ENCODE data around the gene CLTCL1.

DNA sequence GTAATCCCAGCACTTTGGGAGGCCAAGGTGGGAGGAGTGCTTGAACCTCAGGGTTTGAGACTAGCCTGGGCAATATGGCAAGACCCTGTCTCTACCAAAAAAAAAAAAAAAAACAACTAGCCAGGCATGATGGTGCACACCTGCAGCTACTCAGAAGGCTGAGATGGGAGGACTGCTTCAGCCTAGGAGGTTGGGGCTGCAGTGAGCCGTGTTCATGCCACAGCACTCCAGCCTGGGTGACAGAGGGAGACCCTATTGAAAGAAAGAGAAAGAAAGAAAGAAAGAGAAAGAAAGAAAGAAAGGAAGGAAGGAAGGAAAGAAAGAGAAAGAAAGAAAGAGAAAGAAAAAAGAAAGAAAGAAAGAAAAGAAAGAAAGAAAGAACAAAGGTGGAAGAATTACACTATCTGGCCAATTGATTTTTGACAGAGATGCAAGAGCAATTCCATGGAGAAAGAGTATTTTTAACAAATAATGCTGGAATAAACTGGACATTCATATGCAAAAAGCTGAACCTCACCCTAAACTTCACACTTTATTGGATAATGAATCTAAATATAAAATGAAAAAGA is 79.1 kb downstream of the CLTCL1 start:
- TF ChIP-seq CTCF (IDR thresholded peaks at IDR 0.05) (no peak), POLR2A (IDR thresholded peaks at IDR 0.05) (no peak)
